NT2/D1 (cell line): Measurements from ENCODE around the gene LYPD6.

ENCODE experiments used
- SUZ12 ChIP-seq: IDR thresholded peaks from 2 replicates; pipeline ENCODE4 v1.6.1; 2011; ENCODE audit not compliant: insufficient read length, insufficient read depth; ENCODE audit errors: extremely low read depth
- YY1 ChIP-seq: IDR thresholded peaks from 2 replicates; pipeline ENCODE4 v1.6.1; 2011; ENCODE audit not compliant: insufficient read length, insufficient read depth
- ZNF274 ChIP-seq: IDR thresholded peaks from 2 replicates; pipeline ENCODE4 v1.6.1; 2011; ENCODE audit warnings: mild to moderate bottlenecking, low read depth, low read length

DNA sequence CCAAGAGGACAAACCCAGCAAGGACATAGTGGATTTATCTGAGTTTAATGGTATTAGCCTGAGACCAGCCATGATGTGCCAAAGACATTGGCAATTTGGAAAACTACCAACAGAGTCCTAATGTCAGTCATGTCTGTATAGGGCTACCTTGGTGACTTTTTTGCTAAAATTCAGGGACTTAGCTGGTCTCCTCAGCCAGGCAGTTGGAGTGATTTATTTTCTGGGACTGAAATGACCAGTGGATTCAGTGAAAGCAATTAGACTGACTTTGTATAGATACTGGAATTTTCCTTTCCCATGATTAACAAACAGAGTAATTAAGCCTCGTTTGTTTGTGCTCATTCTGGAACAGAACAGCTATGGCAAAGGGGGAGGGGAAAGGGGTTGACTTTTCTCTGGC, 55.0 kb downstream of the LYPD6 start:
- TF ChIP-seq YY1 (no peak), ZNF274 (no peak), SUZ12 (no peak)
